CD4-positive, alpha-beta T cell (primary cell): ENCODE data around the gene NTM. TPM values are rescaled to one million over a fixed set of nuclear protein-coding genes. Genes with fewer than 3 reads are reported as not detected.

Source experiments
- ATAC-seq: fragments of 200-7000 bp; cut with Tn5 transposase; one replicate; pipeline ENCODE4 v1.10.0; 2022; ENCODE audit warnings: mild to moderate bottlenecking; ENCODE audit not compliant: poor library complexity
- CTCF ChIA-PET: fragments of 350-600 bp; sonication (Branson Sonifier 250); formaldehyde crosslinking; loops from one replicate; lab custom pipeline; 2021; ENCODE audit warnings: antibody characterized with exemption, inconsistent platforms; lab: Charles Lee
- POLR2A ChIA-PET: fragments of 350-600 bp; sonication (Branson Sonifier 250); formaldehyde crosslinking; loops from one replicate; lab custom pipeline; 2021; ENCODE audit warnings: antibody characterized with exemption, inconsistent platforms; lab: Charles Lee
- DNase-seq, 14 experiments: peaks; one replicate each; pipeline ENCODE4 v3.0.0-alpha.2; 2013 to 2020; ENCODE audit warnings: mixed read lengths in 2 of 14
- H3K27ac ChIP-seq, 2 donors: one replicate each; pipeline versions ENCODE4 v1.5.1 to v1.7.0; 2013; ENCODE audit warnings: low read length in 2 of 2, low read depth in 1 of 2, mild to moderate bottlenecking in 1 of 2
- H3K27me3 ChIP-seq, 2 experiments: 1 replicate in 1 of 2; 2 replicates in 1 of 2; pipeline versions ENCODE4 v1.6.1 to v1.7.0; 2013; ENCODE audit warnings: low read length in 2 of 2, control low read depth in 1 of 2, mild to moderate bottlenecking in 1 of 2, moderate library complexity in 1 of 2; ENCODE audit not compliant: insufficient read depth in 2 of 2, control insufficient read depth in 1 of 2
- H3K36me3 ChIP-seq: one replicate; pipeline ENCODE4 v1.6.1; 2013; ENCODE audit warnings: low read length, control low read depth; ENCODE audit not compliant: insufficient read depth
- H3K4me1 ChIP-seq: one replicate; pipeline ENCODE4 v1.6.1; 2013; ENCODE audit warnings: low read length, control low read depth; ENCODE audit not compliant: insufficient read depth
- H3K4me3 ChIP-seq: one replicate; pipeline ENCODE4 v1.5.1; 2013; ENCODE audit warnings: mild to moderate bottlenecking, low read length, moderate library complexity
- H3K9me3 ChIP-seq, 2 experiments: 1 replicate in 1 of 2; 2 replicates in 1 of 2; pipeline versions ENCODE4 v1.6.1 to v1.7.0; 2013; ENCODE audit warnings: low read length in 2 of 2, mild to moderate bottlenecking in 2 of 2, control low read depth in 1 of 2, moderate library complexity in 1 of 2; ENCODE audit not compliant: control insufficient read depth in 1 of 2, insufficient read depth in 1 of 2
- H3K27ac Mint-ChIP-seq: one replicate; pipeline ENCODE4 v1.8.0; 2020; ENCODE audit warnings: mixed read lengths
- H3K27me3 Mint-ChIP-seq: one replicate; pipeline ENCODE4 v1.8.0; 2021; ENCODE audit warnings: mixed read lengths
- H3K36me3 Mint-ChIP-seq: one replicate; pipeline ENCODE4 v1.8.0; 2021; ENCODE audit warnings: low read depth, mixed read lengths
- H3K4me1 Mint-ChIP-seq: one replicate; pipeline ENCODE4 v1.8.0; 2021; ENCODE audit warnings: low read depth, mixed read lengths
- H3K4me3 Mint-ChIP-seq: one replicate; pipeline ENCODE4 v1.8.0; 2020; ENCODE audit warnings: mild to moderate bottlenecking, mixed read lengths
- H3K9me3 Mint-ChIP-seq: one replicate; pipeline ENCODE4 v1.8.0; 2020; ENCODE audit warnings: mixed read lengths
- CTCF ChIP-seq: fragments of 200-600 bp; IDR thresholded peaks from one replicate; pipeline ENCODE4 v1.8.0; 2022; ENCODE audit warnings: antibody characterized with exemption, mild to moderate bottlenecking
- intact Hi-C, 2 experiments: fragments of 100-400 bp; cut with DNase I in 1 of 2; cut with micrococcal nuclease in 1 of 2; formaldehyde crosslinking; loops; one replicate each; pipeline versions ENCODE4 v1.15.1 to v1.9.0; 2023 to 2025; cut with DNase I, micrococcal nuclease
- total RNA-seq, 174 experiments: library from RNA in 2 of 174; stranded (reverse) in 2 of 174; gene quantifications; one replicate each; pipeline ENCODE4 v1.2.3 and lab custom pipeline; 2021 to 2026

Gene NTM
- total RNA-seq, 2 experiments from 2014 or later, result not detected

- Mint-ChIP-seq H3K9me3 (no peaks in the 10 kb centered on the region), H3K4me3 (no peak overlapping the region), H3K4me1 (no peaks in the 10 kb centered on the region), H3K27ac (no peak overlapping the region), H3K27me3 (peaks cover 3% of the 10 kb centered on the region), H3K36me3 (no peaks in the 10 kb centered on the region)
- CTCF ChIA-PET, result no interaction called here
- H3K4me1 ChIP-seq, result no peaks in the 10 kb centered on the region
- no peaks in the 10 kb centered on the region for H3K36me3 ChIP-seq
- POLR2A ChIA-PET, result no interaction called here
- H3K27me3 ChIP-seq, result peaks cover 0 to 2% of the 10 kb centered on the region in 2 experiments
- no peak overlapping the region for H3K27ac ChIP-seq
- ATAC-seq (no peak), DNase-seq (no peak)
- no peak overlapping the region for H3K4me3 ChIP-seq
- no peak for TF ChIP-seq CTCF
- intact Hi-C loops, result no loop called here
- H3K9me3 ChIP-seq, result peaks cover 0 to 10% of the 10 kb centered on the region in 2 experiments
Measured at GRCh38 chr11:131624531-131624930, 254.1 kb downstream of the NTM start.

- TF ChIP-seq CTCF, result no peak
- ChIA-PET POLR2A (no interaction called here), CTCF (no interaction called here)
- Histone ChIP-seq H3K27me3 (peaks cover 0 to 2% of the 10 kb centered on the region in 2 experiments), H3K4me1 (no peaks in the 10 kb centered on the region), H3K27ac (no peak overlapping the region), H3K9me3 (peaks cover 0 to 10% of the 10 kb centered on the region in 2 experiments), H3K36me3 (no peaks in the 10 kb centered on the region), H3K4me3 (no peak overlapping the region)
- Mint-ChIP-seq H3K27ac (no peak overlapping the region), H3K36me3 (no peaks in the 10 kb centered on the region), H3K4me3 (no peak overlapping the region), H3K9me3 (no peaks in the 10 kb centered on the region), H3K4me1 (no peaks in the 10 kb centered on the region), H3K27me3 (peaks cover 9% of the 10 kb centered on the region)
- no peak for ATAC-seq
- no peak for DNase-seq
- intact Hi-C loops, result no loop called here
Measured at GRCh38 chr11:131626788-131627187, 256.4 kb downstream of the NTM start.

GRCh38 chr11:131628739-131629138 lies 258.3 kb downstream of the NTM start:
- Histone ChIP-seq H3K9me3 (peaks cover 0 to 6% of the 10 kb centered on the region in 2 experiments), H3K27me3 (peaks cover 0 to 2% of the 10 kb centered on the region in 2 experiments), H3K4me1 (no peaks in the 10 kb centered on the region), H3K27ac (no peak overlapping the region), H3K4me3 (no peak overlapping the region), H3K36me3 (no peaks in the 10 kb centered on the region)
- no peaks in the 10 kb centered on the region for H3K36me3 Mint-ChIP-seq
- ATAC-seq, result no peak
- no peak for DNase-seq
- no peaks in the 10 kb centered on the region for H3K9me3 Mint-ChIP-seq
- no peak overlapping the region for H3K4me3 Mint-ChIP-seq
- peaks cover 9% of the 10 kb centered on the region for H3K27me3 Mint-ChIP-seq
- intact Hi-C loops, result no loop called here
- ChIA-PET CTCF (no interaction called here), POLR2A (no interaction called here)
- no peak overlapping the region for H3K27ac Mint-ChIP-seq
- no peak for TF ChIP-seq CTCF
- no peaks in the 10 kb centered on the region for H3K4me1 Mint-ChIP-seq
